ENCODE results near the gene TMPRSS13.

The TMPRSS13 gene

DNA sequence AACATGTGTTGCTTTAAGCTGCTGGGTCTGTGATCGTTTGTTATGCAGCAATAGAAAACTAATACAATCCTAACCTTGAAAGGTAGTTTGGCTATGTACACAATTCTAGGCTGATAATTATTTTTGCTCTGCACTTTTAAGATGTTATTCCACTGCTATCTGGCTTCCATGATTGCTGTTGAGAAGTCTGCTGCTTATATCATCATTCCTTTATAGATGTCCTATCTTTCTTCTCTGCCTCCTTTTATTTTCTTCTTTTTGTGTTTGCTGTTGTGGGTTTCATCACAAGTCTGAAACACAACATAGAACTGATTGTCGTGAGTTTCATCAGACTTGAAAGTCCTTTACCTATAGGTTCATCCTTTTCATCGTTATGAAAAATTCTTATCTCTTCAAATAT, 76.9 kb downstream of the TMPRSS13 start:
- DNase-seq (ENCODE audit: low read depth), result no peak

GRCh38 chr11:117851852-117852251, 77.3 kb downstream of the TMPRSS13 start:
- no peak for DNase-seq (ENCODE audit: low read depth)

- no peak for DNase-seq (ENCODE audit: low read depth)
Measured at GRCh38 chr11:117851106-117851505, 78.1 kb downstream of the TMPRSS13 start.
